Right cardiac atrium (tissue), 5 donors: ENCODE data around the gene ADAMTSL1. TPM values are rescaled to one million over a fixed set of nuclear protein-coding genes. Genes with fewer than 3 reads are reported as not detected.

Source experiments
- ATAC-seq, 2 donors: fragments of 200-7000 bp; cut with Tn5 transposase; one replicate each; pipeline versions ENCODE4 v1.8.0 to v1.9.1; 2020; ENCODE audit warnings: moderate library complexity in 2 of 2, mild to moderate bottlenecking in 1 of 2
- DNase-seq, 3 donors: peaks; one replicate each; pipeline ENCODE4 v3.0.0-alpha.2; 2020
- H3K27ac ChIP-seq: one replicate; pipeline ENCODE4 v1.5.1; 2013; ENCODE audit warnings: mild to moderate bottlenecking, low read length, control low read depth, moderate library complexity
- H3K27me3 ChIP-seq: one replicate; pipeline ENCODE4 v1.6.1; 2013; ENCODE audit not compliant: control insufficient read depth, insufficient read depth
- H3K4me1 ChIP-seq: one replicate; pipeline ENCODE4 v1.6.1; 2013; ENCODE audit warnings: low read length; ENCODE audit not compliant: control insufficient read depth, insufficient read depth
- H3K4me3 ChIP-seq: one replicate; pipeline ENCODE4 v1.5.1; 2013; ENCODE audit warnings: low read length, control low read depth
- H3K9me3 ChIP-seq: one replicate; pipeline ENCODE4 v1.6.1; 2013; ENCODE audit warnings: low read length; ENCODE audit not compliant: control insufficient read depth
- WGBS: extraction: QIAGEN DNeasy Blood & Tissue Kit; methylation state at CpG from one replicate; pipeline ENCODE4 v1.1.7; 2013; 5-methylcytosine and 5-hydroxymethylcytosine counted together
- intact Hi-C, 4 donors: fragments of 100-400 bp; cut with DNase I; formaldehyde crosslinking; loops; one replicate each; pipeline versions ENCODE4 v1.11.0 to v1.14.0; 2022 to 2023
- long read RNA-seq, 4 donors: library from polyadenylated mRNA; unstranded; transcript quantifications; one replicate each; pipeline ENCODE4 v2.0.0, GENCODE V29; 2020 to 2021
- polyA plus RNA-seq: library from polyadenylated mRNA; stranded (reverse); fragments of 200-250 nt; gene quantifications from one replicate; pipeline ENCODE4 v1.2.3, GENCODE V29; 2013
- total RNA-seq, 4 donors: library from RNA; stranded (reverse); fragmentation: NEBNext Ultra II Directional; extraction: Animal tissue kit (Norgen Biotek cat#: 25700); gene quantifications; one replicate each; pipeline ENCODE4 v1.2.1, GENCODE V29; 2021
- donor health status: healthy with polysubstance abuse.
- donor health status: DM: no; HTN: yes; CAD: no.
- donor health status: DM: no; HTN: no; CAD: no.
- donor health status: DM: no; HTN: yes; CAD: no; lungs with severe emphysema.
- donor health status: DM: yes; HTN: yes; CAD: no.

ADAMTSL1 gene, protein sequence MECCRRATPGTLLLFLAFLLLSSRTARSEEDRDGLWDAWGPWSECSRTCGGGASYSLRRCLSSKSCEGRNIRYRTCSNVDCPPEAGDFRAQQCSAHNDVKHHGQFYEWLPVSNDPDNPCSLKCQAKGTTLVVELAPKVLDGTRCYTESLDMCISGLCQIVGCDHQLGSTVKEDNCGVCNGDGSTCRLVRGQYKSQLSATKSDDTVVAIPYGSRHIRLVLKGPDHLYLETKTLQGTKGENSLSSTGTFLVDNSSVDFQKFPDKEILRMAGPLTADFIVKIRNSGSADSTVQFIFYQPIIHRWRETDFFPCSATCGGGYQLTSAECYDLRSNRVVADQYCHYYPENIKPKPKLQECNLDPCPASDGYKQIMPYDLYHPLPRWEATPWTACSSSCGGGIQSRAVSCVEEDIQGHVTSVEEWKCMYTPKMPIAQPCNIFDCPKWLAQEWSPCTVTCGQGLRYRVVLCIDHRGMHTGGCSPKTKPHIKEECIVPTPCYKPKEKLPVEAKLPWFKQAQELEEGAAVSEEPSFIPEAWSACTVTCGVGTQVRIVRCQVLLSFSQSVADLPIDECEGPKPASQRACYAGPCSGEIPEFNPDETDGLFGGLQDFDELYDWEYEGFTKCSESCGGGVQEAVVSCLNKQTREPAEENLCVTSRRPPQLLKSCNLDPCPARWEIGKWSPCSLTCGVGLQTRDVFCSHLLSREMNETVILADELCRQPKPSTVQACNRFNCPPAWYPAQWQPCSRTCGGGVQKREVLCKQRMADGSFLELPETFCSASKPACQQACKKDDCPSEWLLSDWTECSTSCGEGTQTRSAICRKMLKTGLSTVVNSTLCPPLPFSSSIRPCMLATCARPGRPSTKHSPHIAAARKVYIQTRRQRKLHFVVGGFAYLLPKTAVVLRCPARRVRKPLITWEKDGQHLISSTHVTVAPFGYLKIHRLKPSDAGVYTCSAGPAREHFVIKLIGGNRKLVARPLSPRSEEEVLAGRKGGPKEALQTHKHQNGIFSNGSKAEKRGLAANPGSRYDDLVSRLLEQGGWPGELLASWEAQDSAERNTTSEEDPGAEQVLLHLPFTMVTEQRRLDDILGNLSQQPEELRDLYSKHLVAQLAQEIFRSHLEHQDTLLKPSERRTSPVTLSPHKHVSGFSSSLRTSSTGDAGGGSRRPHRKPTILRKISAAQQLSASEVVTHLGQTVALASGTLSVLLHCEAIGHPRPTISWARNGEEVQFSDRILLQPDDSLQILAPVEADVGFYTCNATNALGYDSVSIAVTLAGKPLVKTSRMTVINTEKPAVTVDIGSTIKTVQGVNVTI (N-terminal part only)
- 1 to 10 TPM; 2.2 to 5.0 (median 4.0) TPM for total RNA-seq
- 1.2 TPM for polyA plus RNA-seq
- long read RNA-seq, donor 1, result 0 reads
- long read RNA-seq, donor 2, result 0 reads
- long read RNA-seq, donor 3, partial matches to known transcripts, result 5 of 7 reads
- long read RNA-seq, donor 3, other reads (novel, unspliced or antisense), result 1 of 7 reads
- long read RNA-seq, donor 4, result 0 reads

DNA sequence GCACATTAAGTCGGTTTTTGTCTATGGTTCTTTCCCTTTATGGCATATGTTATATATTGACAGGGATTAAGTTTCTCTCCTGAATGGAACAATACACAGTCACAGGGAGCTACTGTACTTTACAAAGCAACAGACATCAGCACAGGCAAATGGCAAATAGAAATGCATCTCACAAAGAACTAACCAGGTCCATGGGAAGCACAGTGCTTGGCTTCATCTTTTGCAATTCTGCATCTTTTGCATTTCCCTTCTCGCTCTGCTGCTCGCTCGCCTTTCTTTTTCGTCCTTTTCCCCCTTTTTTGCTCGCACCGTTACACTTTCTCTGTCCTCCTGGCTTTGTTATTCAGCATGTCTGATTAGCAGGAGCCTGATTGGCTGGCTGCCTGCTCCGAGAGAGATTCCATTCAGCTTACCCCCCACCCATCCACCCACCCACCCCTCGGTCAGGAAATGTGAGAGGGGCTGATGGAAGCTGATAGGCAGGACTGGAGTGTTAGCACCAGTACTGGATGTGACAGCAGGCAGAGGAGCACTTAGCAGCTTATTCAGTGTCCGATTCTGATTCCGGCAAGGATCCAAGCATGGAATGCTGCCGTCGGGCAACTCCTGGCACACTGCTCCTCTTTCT lies at the start of gene ADAMTSL1:
TSS of gene ADAMTSL1 (plus strand) at position 502 of the 628 bp plus-strand sequence. CDS start at position 582, 80 bp downstream.
- 2% methylated on average over 13 of the region's 13 CpGs for WGBS
- intact Hi-C loops, result no loop called here
- H3K4me1 ChIP-seq, result peaks cover 2% of the 10 kb centered on the region
- peak within 1 kb of the TSS; percentile 50 for H3K4me3 ChIP-seq
- H3K9me3 ChIP-seq, result no peaks in the 10 kb centered on the region
- H3K27me3 ChIP-seq, result no peaks in the 10 kb centered on the region
- ATAC-seq (peak; percentile 88 to 89), DNase-seq (peak; percentile 46 to 82 (median 70))
- no peak within 1 kb of the TSS for H3K27ac ChIP-seq

DNA sequence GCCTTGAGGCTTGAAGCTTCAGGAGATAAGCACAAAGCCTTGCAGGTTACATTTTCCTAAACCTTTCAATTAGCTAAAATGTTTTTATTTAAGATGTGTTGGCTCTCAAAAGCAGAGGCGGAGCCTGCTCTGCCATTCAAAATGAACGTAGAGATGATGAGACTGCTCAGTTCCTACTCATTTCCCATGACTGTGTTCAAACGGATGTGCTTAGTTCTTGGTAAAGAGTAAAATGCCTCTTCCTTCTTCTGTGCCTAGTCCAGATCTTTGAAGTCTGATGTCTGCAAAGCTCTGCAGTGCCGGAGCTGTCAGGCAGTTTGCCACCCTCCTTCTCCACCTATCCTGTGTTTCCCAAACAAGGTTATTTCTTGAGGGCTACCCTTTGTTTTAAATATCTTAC lies 46.3 kb upstream of the ADAMTSL1 start:
- Histone ChIP-seq H3K4me3 (no peak overlapping the region), H3K9me3 (no peaks in the 10 kb centered on the region), H3K4me1 (no peaks in the 10 kb centered on the region), H3K27ac (no peak overlapping the region), H3K27me3 (no peaks in the 10 kb centered on the region)
- no peak for DNase-seq
- intact Hi-C loops, result no loop called here
- ATAC-seq, result peak in 1 of 2 donors; percentile 76
- WGBS, result 55% methylated on average over 4 of the region's 4 CpGs

DNA sequence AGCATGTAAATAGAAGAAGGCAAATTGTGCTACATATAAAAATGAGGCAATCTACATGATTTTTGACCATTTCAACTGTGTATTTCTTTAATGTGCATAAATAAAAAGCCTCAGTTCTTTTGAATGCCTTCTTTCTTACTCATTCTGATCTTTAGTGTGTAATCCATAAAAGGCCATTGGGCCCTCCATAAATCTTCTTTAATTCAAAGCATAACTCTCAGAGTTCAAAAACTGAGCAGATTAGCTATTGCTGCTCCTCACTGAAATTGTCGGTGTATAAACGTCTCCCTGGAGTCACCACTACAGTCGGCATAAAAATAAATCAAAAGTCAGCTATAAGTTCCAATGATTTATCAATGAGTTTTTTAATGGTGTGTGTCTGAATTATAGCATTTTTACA lies 45.3 kb upstream of the ADAMTSL1 start:
- Histone ChIP-seq H3K27ac (no peak overlapping the region), H3K4me3 (no peak overlapping the region), H3K4me1 (no peaks in the 10 kb centered on the region), H3K27me3 (no peaks in the 10 kb centered on the region), H3K9me3 (no peaks in the 10 kb centered on the region)
- DNase-seq (no peak), ATAC-seq (no peak)
- WGBS, result 96% methylated on average over 3 of the region's 3 CpGs
- intact Hi-C loops, result no loop called here

DNA sequence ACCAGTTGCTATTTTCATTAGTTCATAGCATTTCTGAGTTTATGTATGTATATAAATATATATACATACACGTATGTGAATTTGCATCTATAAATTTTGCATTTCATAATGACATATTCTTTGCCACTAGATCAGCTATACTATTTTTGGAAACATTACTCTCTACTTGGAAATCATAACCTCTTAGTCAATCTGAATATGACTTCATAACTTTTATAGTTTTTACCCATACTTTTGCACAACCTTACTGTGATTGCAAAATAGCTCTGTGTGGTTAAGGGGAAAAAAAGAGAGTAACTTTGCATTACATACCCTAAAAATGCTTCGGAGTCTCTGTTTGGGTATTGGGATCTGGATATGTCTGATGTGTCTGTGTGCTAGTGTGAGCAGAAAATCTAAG lies 44.9 kb upstream of the ADAMTSL1 start:
- intact Hi-C loops, result no loop called here
- Histone ChIP-seq H3K9me3 (no peaks in the 10 kb centered on the region), H3K4me1 (no peaks in the 10 kb centered on the region), H3K4me3 (no peak overlapping the region), H3K27ac (no peak overlapping the region), H3K27me3 (no peaks in the 10 kb centered on the region)
- DNase-seq, result no peak
- WGBS, result 87% methylated on average over 2 of the region's 2 CpGs
- ATAC-seq, result no peak

DNA sequence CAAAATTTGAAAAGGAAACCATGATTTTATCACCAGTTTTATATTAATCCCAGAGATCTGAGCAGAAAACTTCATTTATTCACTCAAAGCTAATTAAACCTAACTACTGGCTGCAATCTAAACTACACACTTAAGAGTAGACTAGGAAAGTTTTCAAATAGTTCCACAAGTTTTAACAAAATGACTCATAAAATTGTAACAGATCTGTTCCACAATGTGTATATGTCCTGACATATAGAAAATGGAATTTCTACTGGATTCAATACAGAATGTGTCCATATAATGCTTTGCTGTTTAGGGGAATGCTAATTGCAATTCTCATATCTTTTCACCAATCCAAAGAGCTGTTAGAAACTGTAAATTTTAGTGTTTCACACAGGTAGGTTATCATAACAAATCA lies 40.3 kb upstream of the ADAMTSL1 start:
- Histone ChIP-seq H3K27ac (no peak overlapping the region), H3K9me3 (no peaks in the 10 kb centered on the region), H3K27me3 (no peaks in the 10 kb centered on the region), H3K4me3 (no peak overlapping the region), H3K4me1 (no peaks in the 10 kb centered on the region)
- DNase-seq (no peak), ATAC-seq (no peak)
- intact Hi-C loops, result loop anchor here in 1 of 4 donors (10.0 kb wide), 1 partner anchor 581 kb away; no protein-coding TSS in a partner anchor

DNA sequence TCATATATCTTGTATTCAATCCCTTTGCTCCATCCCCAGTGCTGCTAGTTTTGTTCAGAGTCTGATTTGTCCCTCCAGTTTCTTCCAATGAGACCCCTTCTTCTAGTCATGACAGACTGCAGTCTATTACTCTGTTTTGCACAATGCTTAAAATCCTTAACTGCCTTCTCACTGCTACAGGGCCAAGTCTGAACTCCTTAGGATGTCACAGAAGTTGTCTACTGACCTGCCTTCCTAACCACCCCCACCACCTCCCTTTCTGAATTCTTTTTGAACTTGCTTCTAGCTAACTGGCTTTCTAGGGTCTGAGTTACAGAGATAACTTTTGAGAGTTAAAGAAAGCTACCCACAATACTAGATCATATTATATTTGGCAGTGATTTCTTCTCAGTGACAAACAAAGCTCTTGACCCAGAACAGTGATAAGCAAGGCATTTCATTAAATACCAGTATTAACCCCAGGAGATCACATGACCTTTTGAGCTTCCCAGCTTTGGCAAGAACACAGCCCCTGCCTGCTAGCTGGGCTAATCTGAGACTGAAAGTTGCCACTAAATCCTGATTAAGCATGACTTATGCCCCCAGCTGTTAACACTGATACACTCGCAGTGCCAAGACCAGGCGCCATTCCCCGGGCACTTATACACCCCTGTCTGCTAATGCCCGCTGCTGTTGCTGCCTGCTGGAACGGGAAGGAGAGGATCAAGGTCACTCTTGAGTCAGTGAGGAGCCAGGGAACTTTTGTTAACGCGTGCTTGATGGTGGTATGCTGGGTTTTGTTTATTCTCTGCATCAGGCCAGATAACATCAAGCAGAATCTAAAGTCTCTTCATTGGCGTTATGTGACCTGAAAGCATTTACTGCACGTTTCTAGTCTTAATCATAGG lies 36.4 kb upstream of the ADAMTSL1 start:
- DNase-seq, result peak; percentile 60 to 86 (median 83)
- Histone ChIP-seq H3K9me3 (no peaks in the 10 kb centered on the region), H3K4me3 (peak overlapping the region; percentile 37), H3K4me1 (no peaks in the 10 kb centered on the region), H3K27me3 (no peaks in the 10 kb centered on the region), H3K27ac (peak overlapping the region; percentile 82)
- intact Hi-C loops, result loop anchor here in 1 of 4 donors (10.0 kb wide), 1 partner anchor 577 kb away; no protein-coding TSS in a partner anchor
- 17% methylated on average over 9 of the region's 9 CpGs for whole genome bisulfite sequencing
- ATAC-seq, result peak; percentile 90 to 91

DNA sequence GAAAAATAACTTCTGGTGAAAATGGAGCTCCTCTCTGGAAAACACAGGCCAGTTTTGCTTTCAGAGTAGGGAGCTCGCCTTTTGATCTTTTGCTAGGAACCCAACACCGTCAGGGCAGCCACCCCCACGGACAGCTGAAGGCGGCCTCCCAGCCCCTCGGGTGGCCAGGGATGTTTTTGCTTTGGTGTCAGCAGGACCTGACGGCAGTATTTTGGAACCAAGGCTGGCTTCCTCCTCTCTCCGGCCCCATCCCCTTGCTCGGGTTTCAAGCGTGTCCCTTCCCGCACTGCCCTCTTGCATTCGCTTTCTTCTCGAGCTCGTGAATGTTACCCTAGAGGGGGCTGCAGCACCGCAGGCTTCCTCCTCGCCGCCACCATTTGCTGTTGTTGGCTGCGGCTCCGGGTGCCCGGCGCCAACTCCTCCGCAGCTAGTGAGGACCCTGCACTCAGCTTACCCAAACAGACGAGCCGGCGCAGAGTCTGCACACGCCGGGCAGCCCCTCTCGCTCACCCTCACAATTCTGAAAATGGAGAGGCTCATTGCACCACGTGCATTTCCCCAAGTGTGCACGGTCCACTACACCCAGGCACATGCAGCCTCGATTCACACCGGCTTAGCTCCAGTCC lies 35.5 kb upstream of the ADAMTSL1 start:
- ATAC-seq, result peak; percentile 58 to 80
- Histone ChIP-seq H3K4me1 (no peaks in the 10 kb centered on the region), H3K9me3 (no peaks in the 10 kb centered on the region), H3K4me3 (peak overlapping the region; percentile 37), H3K27ac (peak overlapping the region; percentile 54), H3K27me3 (no peaks in the 10 kb centered on the region)
- 2% methylated on average over 31 of the region's 31 CpGs for WGBS
- DNase-seq, result peak; percentile 49 to 84 (median 82)
- intact Hi-C loops, result loop anchor here in 1 of 4 donors (10.0 kb wide), 1 partner anchor 576 kb away; no protein-coding TSS in a partner anchor

DNA sequence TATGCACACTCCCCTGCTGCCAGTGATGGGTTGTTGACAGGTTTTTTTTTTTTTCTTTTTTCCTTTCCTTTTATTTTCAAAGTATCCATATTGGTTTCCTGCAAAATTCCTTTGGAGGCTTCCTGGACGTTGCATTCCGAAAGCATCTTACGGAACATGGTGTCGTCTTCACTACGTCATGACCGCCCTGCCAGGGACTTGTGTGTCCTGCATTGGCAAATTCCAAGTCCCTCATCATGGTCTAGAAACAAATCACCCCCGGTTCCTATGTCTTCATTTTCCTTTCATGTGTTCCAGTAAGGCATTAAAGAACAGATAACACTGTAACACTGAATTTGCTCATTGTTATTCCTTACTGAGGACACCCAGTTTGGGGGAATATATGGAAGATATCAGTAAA lies 35.0 kb upstream of the ADAMTSL1 start:
- Histone ChIP-seq H3K27ac (no peak overlapping the region), H3K4me1 (no peaks in the 10 kb centered on the region), H3K27me3 (no peaks in the 10 kb centered on the region), H3K4me3 (peak overlapping the region; percentile 37), H3K9me3 (no peaks in the 10 kb centered on the region)
- WGBS, result 51% methylated on average over 7 of the region's 7 CpGs
- intact Hi-C loops, result loop anchor here in 1 of 4 donors (10.0 kb wide), 1 partner anchor 576 kb away; no protein-coding TSS in a partner anchor
- ATAC-seq, result no peak
- no peak for DNase-seq

DNA sequence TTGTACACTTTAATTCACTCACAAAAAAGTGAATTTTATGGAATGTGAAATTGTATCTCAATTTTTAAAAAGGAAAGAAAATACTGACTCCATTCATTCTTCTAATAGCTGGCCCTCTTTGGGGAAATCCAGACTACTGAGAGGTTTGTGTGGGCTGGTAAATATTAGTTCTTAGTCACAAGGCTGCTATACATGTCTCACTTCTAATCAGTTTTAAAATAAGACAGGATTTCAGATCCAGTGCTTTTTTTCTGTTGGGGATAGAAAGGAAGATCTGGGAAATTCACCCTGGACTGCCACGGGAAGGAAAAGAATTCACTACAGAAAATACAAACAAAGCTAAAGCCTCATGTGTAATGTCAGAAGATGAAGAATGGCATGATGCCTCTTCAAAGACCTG lies 32.7 kb upstream of the ADAMTSL1 start:
- intact Hi-C loops, result loop anchor here in 3 of 4 donors (2.0 to 10.0 kb wide), 4 partner anchors 184 to 584 kb away; no protein-coding TSS in a partner anchor
- Histone ChIP-seq H3K4me3 (no peak overlapping the region), H3K9me3 (no peaks in the 10 kb centered on the region), H3K27me3 (no peaks in the 10 kb centered on the region), H3K4me1 (no peaks in the 10 kb centered on the region), H3K27ac (no peak overlapping the region)
- 51% methylated on average over 1 of the region's 1 CpG for WGBS
- ATAC-seq (no peak), DNase-seq (no peak)
